ENCODE measurements around the gene CEP290. TPM values are rescaled to one million over a fixed set of nuclear protein-coding genes. Genes with fewer than 3 reads are reported as not detected.
A peak's percentile ranks its signal among the peaks of the same experiment; 100 is the strongest.

Gene CEP290
- total and polyA plus RNA-seq, 4 donors = 1.0 to 4.7 (median 4.0) TPM

DNA sequence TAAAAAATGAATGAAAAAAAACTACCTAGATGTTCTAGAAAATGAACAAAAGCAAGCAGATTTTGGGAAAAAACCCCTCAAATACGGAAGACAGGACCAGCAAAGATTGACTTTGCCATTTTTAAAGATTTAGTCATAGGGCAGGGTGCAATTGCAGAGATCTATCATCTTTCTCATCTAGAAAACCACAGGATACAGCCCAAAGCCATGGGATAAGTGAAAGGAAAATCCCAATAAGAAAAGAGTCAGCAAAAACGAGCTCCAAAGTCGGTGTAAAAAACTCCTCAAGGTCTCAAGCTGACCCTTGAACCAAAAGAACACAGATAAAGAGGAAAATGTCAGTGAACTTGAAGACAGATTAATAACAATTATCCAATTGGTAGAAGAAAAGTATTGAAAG is 28.0 kb downstream of the CEP290 start:
- no peak overlapping the region for H3K27ac ChIP-seq (ENCODE audit: low read depth in 1 of 2, low read length in 2 of 2)
- no peak for TF ChIP-seq JUND (IDR thresholded peaks at IDR 0.05)
- no peak for TF ChIP-seq MAX (IDR thresholded peaks at IDR 0.05)
- 51% methylated on average over 3 of the region's 3 CpGs for WGBS

GRCh38 chr12:88111074-88111652 is 30.7 kb downstream of the CEP290 start:
- Histone ChIP-seq H3K9ac (ENCODE audit: low read depth in 1 of 2, low read length in 2 of 2) (peak overlapping the region; percentile 59 to 83), H3K4me3 (ENCODE audit: low read depth in 1 of 3, low read length in 3 of 3) (peak overlapping the region; percentile 42 to 72 (median 65)), H3K27me3 (ENCODE audit: control insufficient read depth in 4 of 4, insufficient read depth in 4 of 4, low read length in 3 of 4) (no peaks in the 10 kb centered on the region), H3K4me1 (ENCODE audit: control insufficient read depth in 4 of 4, insufficient read depth in 4 of 4, low read length in 3 of 4) (no peaks in the 10 kb centered on the region), H3K9me3 (ENCODE audit: control insufficient read depth in 4 of 4, low read length in 3 of 4) (no peaks in the 10 kb centered on the region), H3K27ac (ENCODE audit: low read depth in 1 of 2, low read length in 2 of 2) (no peak overlapping the region), H3K36me3 (ENCODE audit: control insufficient read depth in 4 of 4, insufficient read depth in 3 of 4, low read depth in 1 of 4, low read length in 3 of 4) (peaks cover 0 to 11% (median 4%) of the 10 kb centered on the region in 4 donors)
- TF ChIP-seq ZBTB33 (IDR thresholded peaks at IDR 0.05) = no peak
- TF ChIP-seq HNF4G (IDR thresholded peaks at IDR 0.05) = no peak
- no peak for TF ChIP-seq JUND (IDR thresholded peaks at IDR 0.05)
- TF ChIP-seq TAF1 (conservative IDR thresholded peaks at IDR 0.05) = no peak
- no peak for TF ChIP-seq EGR1 (IDR thresholded peaks at IDR 0.05; ENCODE audit: low read depth in 2 of 2)
- no peak for TF ChIP-seq FOXA2 (IDR thresholded peaks at IDR 0.05)
- no peak for TF ChIP-seq RXRA (IDR thresholded peaks at IDR 0.05)
- no peak for TF ChIP-seq SP1 (IDR thresholded peaks at IDR 0.05)
- no peak for TF ChIP-seq MAX (IDR thresholded peaks at IDR 0.05)
- TF ChIP-seq FOXA1 (IDR thresholded peaks at IDR 0.05) = no peak
- TF ChIP-seq RAD21 (IDR thresholded peaks at IDR 0.05) = peak; percentile 71
- TF ChIP-seq, protein P1, sequence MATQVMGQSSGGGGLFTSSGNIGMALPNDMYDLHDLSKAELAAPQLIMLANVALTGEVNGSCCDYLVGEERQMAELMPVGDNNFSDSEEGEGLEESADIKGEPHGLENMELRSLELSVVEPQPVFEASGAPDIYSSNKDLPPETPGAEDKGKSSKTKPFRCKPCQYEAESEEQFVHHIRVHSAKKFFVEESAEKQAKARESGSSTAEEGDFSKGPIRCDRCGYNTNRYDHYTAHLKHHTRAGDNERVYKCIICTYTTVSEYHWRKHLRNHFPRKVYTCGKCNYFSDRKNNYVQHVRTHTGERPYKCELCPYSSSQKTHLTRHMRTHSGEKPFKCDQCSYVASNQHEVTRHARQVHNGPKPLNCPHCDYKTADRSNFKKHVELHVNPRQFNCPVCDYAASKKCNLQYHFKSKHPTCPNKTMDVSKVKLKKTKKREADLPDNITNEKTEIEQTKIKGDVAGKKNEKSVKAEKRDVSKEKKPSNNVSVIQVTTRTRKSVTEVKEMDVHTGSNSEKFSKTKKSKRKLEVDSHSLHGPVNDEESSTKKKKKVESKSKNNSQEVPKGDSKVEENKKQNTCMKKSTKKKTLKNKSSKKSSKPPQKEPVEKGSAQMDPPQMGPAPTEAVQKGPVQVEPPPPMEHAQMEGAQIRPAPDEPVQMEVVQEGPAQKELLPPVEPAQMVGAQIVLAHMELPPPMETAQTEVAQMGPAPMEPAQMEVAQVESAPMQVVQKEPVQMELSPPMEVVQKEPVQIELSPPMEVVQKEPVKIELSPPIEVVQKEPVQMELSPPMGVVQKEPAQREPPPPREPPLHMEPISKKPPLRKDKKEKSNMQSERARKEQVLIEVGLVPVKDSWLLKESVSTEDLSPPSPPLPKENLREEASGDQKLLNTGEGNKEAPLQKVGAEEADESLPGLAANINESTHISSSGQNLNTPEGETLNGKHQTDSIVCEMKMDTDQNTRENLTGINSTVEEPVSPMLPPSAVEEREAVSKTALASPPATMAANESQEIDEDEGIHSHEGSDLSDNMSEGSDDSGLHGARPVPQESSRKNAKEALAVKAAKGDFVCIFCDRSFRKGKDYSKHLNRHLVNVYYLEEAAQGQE (IDR thresholded peaks at IDR 0.05) = no peak
- TF ChIP-seq NR2F2 (IDR thresholded peaks at IDR 0.05) = no peak
- TF ChIP-seq ATF3 (IDR thresholded peaks at IDR 0.05) = no peak
- TF ChIP-seq HNF4A (conservative IDR thresholded peaks at IDR 0.05) = no peak
- no peak for TF ChIP-seq GABPA (IDR thresholded peaks at IDR 0.05 in 1 of 2, conservative IDR thresholded peaks at IDR 0.05 in 1 of 2)
- TF ChIP-seq, protein P2, sequence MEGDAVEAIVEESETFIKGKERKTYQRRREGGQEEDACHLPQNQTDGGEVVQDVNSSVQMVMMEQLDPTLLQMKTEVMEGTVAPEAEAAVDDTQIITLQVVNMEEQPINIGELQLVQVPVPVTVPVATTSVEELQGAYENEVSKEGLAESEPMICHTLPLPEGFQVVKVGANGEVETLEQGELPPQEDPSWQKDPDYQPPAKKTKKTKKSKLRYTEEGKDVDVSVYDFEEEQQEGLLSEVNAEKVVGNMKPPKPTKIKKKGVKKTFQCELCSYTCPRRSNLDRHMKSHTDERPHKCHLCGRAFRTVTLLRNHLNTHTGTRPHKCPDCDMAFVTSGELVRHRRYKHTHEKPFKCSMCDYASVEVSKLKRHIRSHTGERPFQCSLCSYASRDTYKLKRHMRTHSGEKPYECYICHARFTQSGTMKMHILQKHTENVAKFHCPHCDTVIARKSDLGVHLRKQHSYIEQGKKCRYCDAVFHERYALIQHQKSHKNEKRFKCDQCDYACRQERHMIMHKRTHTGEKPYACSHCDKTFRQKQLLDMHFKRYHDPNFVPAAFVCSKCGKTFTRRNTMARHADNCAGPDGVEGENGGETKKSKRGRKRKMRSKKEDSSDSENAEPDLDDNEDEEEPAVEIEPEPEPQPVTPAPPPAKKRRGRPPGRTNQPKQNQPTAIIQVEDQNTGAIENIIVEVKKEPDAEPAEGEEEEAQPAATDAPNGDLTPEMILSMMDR (IDR thresholded peaks at IDR 0.05; ENCODE audit: low read depth, low read length, missing input control) = peak; percentile 47
- TF ChIP-seq YY1 (IDR thresholded peaks at IDR 0.05) = peak; percentile 24
- WGBS = 10% methylated on average over 1 of the region's 1 CpG
- no peak for DNase-seq (ENCODE audit: low spot score)

More for the DNA sequence above, 28.0 kb downstream of the CEP290 start:
- no peak overlapping the region for H3K4me3 ChIP-seq (ENCODE audit: low read depth in 1 of 3, low read length in 3 of 3)
- peaks cover 0 to 13% (median 2%) of the 10 kb centered on the region in 4 donors for H3K36me3 ChIP-seq (ENCODE audit: control insufficient read depth in 4 of 4, insufficient read depth in 3 of 4, low read depth in 1 of 4, low read length in 3 of 4)
- no peak overlapping the region for H3K9ac ChIP-seq (ENCODE audit: low read depth in 1 of 2, low read length in 2 of 2)
- no peaks in the 10 kb centered on the region for H3K4me1 ChIP-seq (ENCODE audit: control insufficient read depth in 4 of 4, insufficient read depth in 4 of 4, low read length in 3 of 4)
- DNase-seq (ENCODE audit: low spot score) = no peak
- no peaks in the 10 kb centered on the region for H3K27me3 ChIP-seq (ENCODE audit: control insufficient read depth in 4 of 4, insufficient read depth in 4 of 4, low read length in 3 of 4)
- no peaks in the 10 kb centered on the region for H3K9me3 ChIP-seq (ENCODE audit: control insufficient read depth in 4 of 4, low read length in 3 of 4)
